ENCODE data around the gene SLC7A5. TPM values are rescaled to one million over a fixed set of nuclear protein-coding genes. Genes with fewer than 3 reads are reported as not detected.
"Not testable (repeated sequence)": the region's sequence is repeated elsewhere in the genome, so short reads cannot be mapped to it uniquely, and the experiment has no call there.

SLC7A5 gene
- total and polyA plus RNA-seq, 2 of the 13 experiments (the other 11 are each of a cell fraction or from before 2014, with no cell fraction given), result 79.6 to 155 TPM

DNA sequence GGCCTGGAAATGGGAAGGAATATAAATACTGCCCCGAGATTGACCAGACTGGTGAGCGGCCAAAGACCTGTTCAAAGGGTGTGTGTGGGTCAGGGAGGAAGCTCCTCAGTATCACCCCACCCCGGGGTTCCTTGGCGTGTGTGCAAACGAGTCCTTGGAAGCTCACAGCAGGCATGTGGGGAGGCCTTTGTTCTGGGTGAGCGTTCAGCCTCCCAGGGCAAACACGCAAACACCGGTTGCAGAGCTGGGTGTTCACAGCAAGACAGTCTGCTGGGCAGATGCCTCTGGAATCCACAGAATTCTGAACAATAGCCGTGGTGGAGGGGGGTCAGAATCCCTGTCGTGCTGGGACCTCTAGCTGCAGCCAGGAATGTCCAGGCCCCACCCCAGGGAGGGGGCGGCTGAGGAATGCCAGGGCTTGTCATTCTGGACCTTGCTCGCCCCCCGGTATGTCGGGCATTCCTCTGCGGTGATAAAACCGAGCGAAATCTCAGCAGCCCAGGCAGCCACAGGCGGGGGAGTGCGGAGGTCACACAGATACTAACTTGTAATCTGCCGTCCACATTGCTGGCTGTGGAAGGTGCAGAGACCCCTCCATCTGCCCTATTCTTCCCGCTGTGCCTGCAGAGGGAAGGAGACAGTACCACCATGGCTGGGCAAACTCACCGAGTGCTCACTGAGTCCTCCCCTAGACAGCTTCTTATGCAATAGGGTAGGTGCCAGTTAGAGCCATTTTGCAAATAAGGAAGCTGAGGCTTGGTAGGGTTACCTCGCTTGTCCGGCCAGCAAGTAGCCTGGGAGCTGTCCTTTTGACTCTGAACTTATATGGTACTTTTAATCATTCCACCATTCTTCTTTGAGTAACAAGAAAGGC, 1.3 kb upstream of the SLC7A5 start (continued):
- TF ChIP-seq, protein P1, sequence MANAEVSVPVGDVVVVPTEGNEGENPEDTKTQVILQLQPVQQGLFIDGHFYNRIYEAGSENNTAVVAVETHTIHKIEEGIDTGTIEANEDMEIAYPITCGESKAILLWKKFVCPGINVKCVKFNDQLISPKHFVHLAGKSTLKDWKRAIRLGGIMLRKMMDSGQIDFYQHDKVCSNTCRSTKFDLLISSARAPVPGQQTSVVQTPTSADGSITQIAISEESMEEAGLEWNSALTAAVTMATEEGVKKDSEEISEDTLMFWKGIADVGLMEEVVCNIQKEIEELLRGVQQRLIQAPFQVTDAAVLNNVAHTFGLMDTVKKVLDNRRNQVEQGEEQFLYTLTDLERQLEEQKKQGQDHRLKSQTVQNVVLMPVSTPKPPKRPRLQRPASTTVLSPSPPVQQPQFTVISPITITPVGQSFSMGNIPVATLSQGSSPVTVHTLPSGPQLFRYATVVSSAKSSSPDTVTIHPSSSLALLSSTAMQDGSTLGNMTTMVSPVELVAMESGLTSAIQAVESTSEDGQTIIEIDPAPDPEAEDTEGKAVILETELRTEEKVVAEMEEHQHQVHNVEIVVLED (CRISPR knock-in tag; IDR thresholded peaks at IDR 0.05; ENCODE audit: borderline replicate concordance), result peak; percentile 63
- TF ChIP-seq ZNF768 (CRISPR knock-in tag; IDR thresholded peaks at IDR 0.05), result peak; percentile 75
- TF ChIP-seq NFYC (CRISPR knock-in tag; IDR thresholded peaks at IDR 0.05), result peak; percentile 39; the same call in 1 of the 2 replicates
- peak; percentile 78 for TF ChIP-seq HOXA5 (CRISPR knock-in tag; IDR thresholded peaks at IDR 0.05)
- TF ChIP-seq NFIC (IDR thresholded peaks at IDR 0.05; ENCODE audit: low read length), result peak; percentile 29; the same call in 1 of the 2 replicates
- TF ChIP-seq NR2C2 (CRISPR knock-in tag; IDR thresholded peaks at IDR 0.05; ENCODE audit: borderline replicate concordance), result peak; percentile 77
- TF ChIP-seq FOXA1 (IDR thresholded peaks at IDR 0.05), result not testable (repeated sequence)
- peak; percentile 60 for TF ChIP-seq FOXA1 (CRISPR knock-in tag; IDR thresholded peaks at IDR 0.05)
- peak; percentile 69 for TF ChIP-seq POLR2G (IDR thresholded peaks at IDR 0.05; ENCODE audit: low read depth, low read length)
- TF ChIP-seq RXRA (CRISPR knock-in tag; IDR thresholded peaks at IDR 0.05), result peak; percentile 97
- peak; percentile 94 for TF ChIP-seq FOXC1 (CRISPR knock-in tag; IDR thresholded peaks at IDR 0.05; ENCODE audit: borderline replicate concordance)
- peak; percentile 86 for TF ChIP-seq ZNF205 (CRISPR knock-in tag; IDR thresholded peaks at IDR 0.05)
- TF ChIP-seq ZNF670 (CRISPR knock-in tag; IDR thresholded peaks at IDR 0.05; ENCODE audit: borderline replicate concordance), result peak; percentile 27; the same call in 1 of the 2 replicates
- TF ChIP-seq SMC3 (IDR thresholded peaks at IDR 0.05; ENCODE audit: low read length), result peak; percentile 15
- TF ChIP-seq HMG20B (CRISPR knock-in tag; conservative IDR thresholded peaks at IDR 0.05), result peak; percentile 99
- TF ChIP-seq SRSF1 (optimal IDR thresholded peaks at IDR 0.05; ENCODE audit: low read depth, low read length), result peak; percentile 87
- TF ChIP-seq PPARG (CRISPR knock-in tag; conservative IDR thresholded peaks at IDR 0.05), result peak; percentile 77
- TF ChIP-seq TBX3 (IDR thresholded peaks at IDR 0.05; ENCODE audit: borderline replicate concordance), result peak; percentile 78
- TF ChIP-seq, protein P2, sequence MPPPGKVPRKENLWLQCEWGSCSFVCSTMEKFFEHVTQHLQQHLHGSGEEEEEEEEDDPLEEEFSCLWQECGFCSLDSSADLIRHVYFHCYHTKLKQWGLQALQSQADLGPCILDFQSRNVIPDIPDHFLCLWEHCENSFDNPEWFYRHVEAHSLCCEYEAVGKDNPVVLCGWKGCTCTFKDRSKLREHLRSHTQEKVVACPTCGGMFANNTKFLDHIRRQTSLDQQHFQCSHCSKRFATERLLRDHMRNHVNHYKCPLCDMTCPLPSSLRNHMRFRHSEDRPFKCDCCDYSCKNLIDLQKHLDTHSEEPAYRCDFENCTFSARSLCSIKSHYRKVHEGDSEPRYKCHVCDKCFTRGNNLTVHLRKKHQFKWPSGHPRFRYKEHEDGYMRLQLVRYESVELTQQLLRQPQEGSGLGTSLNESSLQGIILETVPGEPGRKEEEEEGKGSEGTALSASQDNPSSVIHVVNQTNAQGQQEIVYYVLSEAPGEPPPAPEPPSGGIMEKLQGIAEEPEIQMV (CRISPR knock-in tag; IDR thresholded peaks at IDR 0.05; ENCODE audit: low read depth), result peak; percentile 75; the same call in 1 of the 2 replicates
- TF ChIP-seq, protein P3, sequence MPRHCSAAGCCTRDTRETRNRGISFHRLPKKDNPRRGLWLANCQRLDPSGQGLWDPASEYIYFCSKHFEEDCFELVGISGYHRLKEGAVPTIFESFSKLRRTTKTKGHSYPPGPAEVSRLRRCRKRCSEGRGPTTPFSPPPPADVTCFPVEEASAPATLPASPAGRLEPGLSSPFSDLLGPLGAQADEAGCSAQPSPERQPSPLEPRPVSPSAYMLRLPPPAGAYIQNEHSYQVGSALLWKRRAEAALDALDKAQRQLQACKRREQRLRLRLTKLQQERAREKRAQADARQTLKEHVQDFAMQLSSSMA (CRISPR knock-in tag; IDR thresholded peaks at IDR 0.05), result peak; percentile 90
- TF ChIP-seq ESRRA (CRISPR knock-in tag; IDR thresholded peaks at IDR 0.05; ENCODE audit: low read depth), result peak; percentile 87
- TF ChIP-seq MIER3 (CRISPR knock-in tag; IDR thresholded peaks at IDR 0.05; ENCODE audit: borderline replicate concordance), result peak; percentile 84; the same call in 1 of the 2 replicates
- peak; percentile 84 for TF ChIP-seq AHR (CRISPR knock-in tag; IDR thresholded peaks at IDR 0.05)
- TF ChIP-seq KMT2A (CRISPR knock-in tag; IDR thresholded peaks at IDR 0.05), result peak; percentile 73
